ENCODE data around the gene NDOR1.

Gene NDOR1

GRCh38 chr9:137221095-137221505 lies 15.6 kb downstream of the NDOR1 start:
- no peak for DNase-seq (ENCODE audit: low spot score)

GRCh38 chr9:137221506-137222111 lies 16.1 kb downstream of the NDOR1 start:
- no peak for DNase-seq (ENCODE audit: low spot score)

GRCh38 chr9:137222190-137223077 lies 16.9 kb downstream of the NDOR1 start, which contains the start of gene RNF208:
Gene RNF208 (minus strand): TSS chr9:137222240. CDS start chr9:137221212, 1,028 bp downstream.
- DNase-seq (ENCODE audit: low spot score) = no peak

GRCh38 chr9:137223078-137223970 lies 17.8 kb downstream of the NDOR1 start:
- peak; percentile 97 for DNase-seq (ENCODE audit: low spot score)

GRCh38 chr9:137224830-137225694 lies 19.6 kb downstream of the NDOR1 start, which contains the start of gene CYSRT1:
Gene CYSRT1 (plus strand): TSS chr9:137225174. CDS start chr9:137225622, 448 bp downstream.
- no peak for DNase-seq (ENCODE audit: low spot score)

- DNase-seq (ENCODE audit: low spot score) = no peak
These were observed 20.3 kb downstream of the NDOR1 start for GRCh38 chr9:137225699-137226331.

- no peak for DNase-seq (ENCODE audit: low spot score)
These were observed 21.0 kb downstream of the NDOR1 start for GRCh38 chr9:137226338-137227053.

- DNase-seq (ENCODE audit: low spot score) = no peak
These were observed 21.8 kb downstream of the NDOR1 start, which contains the start of gene RNF224 for GRCh38 chr9:137227054-137227852. Gene RNF224 (plus strand): TSS chr9:137227502. CDS start chr9:137228336, 834 bp downstream.

- DNase-seq (ENCODE audit: low spot score) = no peak
These were observed 22.5 kb downstream of the NDOR1 start for GRCh38 chr9:137227853-137228505.

- no peak for DNase-seq (ENCODE audit: low spot score)
These were observed 23.0 kb downstream of the NDOR1 start for GRCh38 chr9:137228506-137228967.

GRCh38 chr9:137228968-137229896 lies 23.7 kb downstream of the NDOR1 start:
- DNase-seq (ENCODE audit: low spot score) = no peak

GRCh38 chr9:137229903-137230704 lies 24.6 kb downstream of the NDOR1 start:
- no peak for DNase-seq (ENCODE audit: low spot score)

GRCh38 chr9:137230705-137231371 lies 25.3 kb downstream of the NDOR1 start, which contains the start of gene SLC34A3:
Gene SLC34A3 (plus strand): TSS chr9:137230901. CDS start chr9:137231703, 802 bp downstream.
- DNase-seq (ENCODE audit: low spot score) = no peak

- DNase-seq (ENCODE audit: low spot score) = no peak
These were observed 26.0 kb downstream of the NDOR1 start for GRCh38 chr9:137231372-137232039.

GRCh38 chr9:137232101-137232500 lies 26.6 kb downstream of the NDOR1 start:
- no peak for DNase-seq (ENCODE audit: low spot score)

Data from globus pallidus (tissue), 1 donor.